ENCODE measurements around the gene FGF18.

The FGF18 gene

GRCh38 chr5:171422902-171423663, 3.6 kb downstream of the FGF18 start:
- no peak for DNase-seq (ENCODE audit: low spot score)

GRCh38 chr5:171424726-171425125, 5.3 kb downstream of the FGF18 start:
- DNase-seq (ENCODE audit: low spot score), result no peak

- DNase-seq (ENCODE audit: low spot score), result no peak
These were observed 6.3 kb downstream of the FGF18 start for GRCh38 chr5:171425596-171426244.

- DNase-seq (ENCODE audit: low spot score), result no peak
These were observed 6.8 kb downstream of the FGF18 start for GRCh38 chr5:171426266-171426665.

GRCh38 chr5:171426680-171427079, 7.2 kb downstream of the FGF18 start:
- no peak for DNase-seq (ENCODE audit: low spot score)

GRCh38 chr5:171427318-171428167, 8.1 kb downstream of the FGF18 start:
- DNase-seq (ENCODE audit: low spot score), result no peak

GRCh38 chr5:171428168-171428696, 8.8 kb downstream of the FGF18 start:
- DNase-seq (ENCODE audit: low spot score), result no peak

- DNase-seq (ENCODE audit: low spot score), result no peak
These were observed 9.5 kb downstream of the FGF18 start for GRCh38 chr5:171428809-171429542.

- DNase-seq (ENCODE audit: low spot score), result no peak
These were observed 10.1 kb downstream of the FGF18 start for GRCh38 chr5:171429543-171429910.

GRCh38 chr5:171431251-171431777, 11.9 kb downstream of the FGF18 start:
- DNase-seq (ENCODE audit: low spot score), result no peak

- no peak for DNase-seq (ENCODE audit: low spot score)
These were observed 12.6 kb downstream of the FGF18 start for GRCh38 chr5:171432076-171432475.

- DNase-seq (ENCODE audit: low spot score), result no peak
These were observed 13.3 kb downstream of the FGF18 start for GRCh38 chr5:171432583-171433351.

- DNase-seq (ENCODE audit: low spot score), result no peak
These were observed 13.9 kb downstream of the FGF18 start for GRCh38 chr5:171433352-171433698.

GRCh38 chr5:171433982-171434676, 14.7 kb downstream of the FGF18 start:
- no peak for DNase-seq (ENCODE audit: low spot score)

- no peak for DNase-seq (ENCODE audit: low spot score)
These were observed 15.4 kb downstream of the FGF18 start for GRCh38 chr5:171434874-171435273.

- DNase-seq (ENCODE audit: low spot score), result no peak
These were observed 16.5 kb downstream of the FGF18 start for GRCh38 chr5:171435908-171436307.

- no peak for DNase-seq (ENCODE audit: low spot score)
These were observed 17.4 kb downstream of the FGF18 start for GRCh38 chr5:171436804-171437285.

- DNase-seq (ENCODE audit: low spot score), result no peak
These were observed 17.9 kb downstream of the FGF18 start for GRCh38 chr5:171437286-171437821.

GRCh38 chr5:171438738-171439137, 19.3 kb downstream of the FGF18 start:
- no peak for DNase-seq (ENCODE audit: low spot score)

GRCh38 chr5:171441246-171441791, 21.9 kb downstream of the FGF18 start:
- no peak for DNase-seq (ENCODE audit: low spot score)
